HepG2 (cell line): Measurements from ENCODE around the gene BCDIN3D. TPM values are rescaled to one million over a fixed set of nuclear protein-coding genes. Genes with fewer than 3 reads are reported as not detected.

ENCODE experiments used
- CEBPG ChIP-seq: IDR thresholded peaks from 2 replicates; pipeline ENCODE4 v1.6.1; 2016
- E2F5 ChIP-seq: sonication (generic); formaldehyde crosslinking; conservative IDR thresholded peaks from 2 replicates; pipeline ENCODE4 v1.4.0; 2020; ENCODE audit warnings: missing genetic modification reagents
- NR3C1 ChIP-seq: sonication (generic); formaldehyde crosslinking; IDR thresholded peaks from 2 replicates; pipeline ENCODE4 v1.4.0; 2020; ENCODE audit warnings: missing genetic modification reagents
- PREB ChIP-seq: sonication (generic); formaldehyde crosslinking; IDR thresholded peaks from 2 replicates; pipeline ENCODE4 v1.4.0; 2020; ENCODE audit warnings: missing genetic modification reagents
- SIX1 ChIP-seq: sonication (generic); formaldehyde crosslinking; IDR thresholded peaks from 2 replicates; pipeline ENCODE4 v1.4.0; 2020; ENCODE audit warnings: missing genetic modification reagents, borderline replicate concordance
- TGIF2 ChIP-seq: IDR thresholded peaks from 2 replicates; pipeline ENCODE4 v1.6.1; 2016; ENCODE audit warnings: control low read depth, missing compliant biosample characterization
- ZBTB33 ChIP-seq: sonication (generic); formaldehyde crosslinking; IDR thresholded peaks from 2 replicates; pipeline ENCODE4 v1.4.0; 2020; ENCODE audit warnings: missing genetic modification reagents
- ZNF143 ChIP-seq: sonication (generic); formaldehyde crosslinking; IDR thresholded peaks from 2 replicates; pipeline ENCODE4 v1.4.0; 2020; ENCODE audit warnings: missing genetic modification reagents
- ZNF781 ChIP-seq: sonication (generic); formaldehyde crosslinking; IDR thresholded peaks from 2 replicates; pipeline ENCODE4 v1.5.1; 2020; ENCODE audit warnings: borderline replicate concordance, mild to moderate bottlenecking, missing genetic modification reagents; ENCODE audit errors: not compliant biosample characterization
- polyA plus RNA-seq, 8 experiments: library from polyadenylated mRNA; depleted of rRNA in 3 of 8; stranded (reverse) in 7 of 8; unstranded in 1 of 8; fragments of >200 nt; fragmentation: Illumina TruSeq in 4 of 8; extraction: Trizol in 4 of 8; gene quantifications; 2 replicates each; pipeline versions ENCODE4 v1.2.1 to v1.2.3, GENCODE V29; 2011 to 2016; ENCODE audit warnings: low read depth in 4 of 8, missing spikeins in 1 of 8, mixed read lengths in 1 of 8; ENCODE audit not compliant: insufficient read depth in 1 of 8
- total RNA-seq, 5 experiments: library from RNA; depleted of rRNA; stranded (reverse); fragments of >200 nt; fragmentation: Illumina TruSeq; extraction: Trizol; gene quantifications; 2 replicates each; pipeline ENCODE4 v1.2.3, GENCODE V29; 2016; ENCODE audit warnings: low read depth in 1 of 5
- TF ChIP-seq, protein P1 (sequence below): sonication (generic); formaldehyde crosslinking; IDR thresholded peaks from 2 replicates; pipeline ENCODE4 v1.4.0; 2020; ENCODE audit warnings: missing genetic modification reagents, borderline replicate concordance

BCDIN3D gene
- total and polyA plus RNA-seq, 2 of the 13 experiments (the other 11 are each of a cell fraction or from before 2014, with no cell fraction given): 2.2 to 2.5 TPM

- TF ChIP-seq ZBTB33 (CRISPR knock-in tag): no peak
- no peak for TF ChIP-seq SIX1 (CRISPR knock-in tag)
- no peak for TF ChIP-seq ZNF781 (CRISPR knock-in tag)
- TF ChIP-seq, protein P1, sequence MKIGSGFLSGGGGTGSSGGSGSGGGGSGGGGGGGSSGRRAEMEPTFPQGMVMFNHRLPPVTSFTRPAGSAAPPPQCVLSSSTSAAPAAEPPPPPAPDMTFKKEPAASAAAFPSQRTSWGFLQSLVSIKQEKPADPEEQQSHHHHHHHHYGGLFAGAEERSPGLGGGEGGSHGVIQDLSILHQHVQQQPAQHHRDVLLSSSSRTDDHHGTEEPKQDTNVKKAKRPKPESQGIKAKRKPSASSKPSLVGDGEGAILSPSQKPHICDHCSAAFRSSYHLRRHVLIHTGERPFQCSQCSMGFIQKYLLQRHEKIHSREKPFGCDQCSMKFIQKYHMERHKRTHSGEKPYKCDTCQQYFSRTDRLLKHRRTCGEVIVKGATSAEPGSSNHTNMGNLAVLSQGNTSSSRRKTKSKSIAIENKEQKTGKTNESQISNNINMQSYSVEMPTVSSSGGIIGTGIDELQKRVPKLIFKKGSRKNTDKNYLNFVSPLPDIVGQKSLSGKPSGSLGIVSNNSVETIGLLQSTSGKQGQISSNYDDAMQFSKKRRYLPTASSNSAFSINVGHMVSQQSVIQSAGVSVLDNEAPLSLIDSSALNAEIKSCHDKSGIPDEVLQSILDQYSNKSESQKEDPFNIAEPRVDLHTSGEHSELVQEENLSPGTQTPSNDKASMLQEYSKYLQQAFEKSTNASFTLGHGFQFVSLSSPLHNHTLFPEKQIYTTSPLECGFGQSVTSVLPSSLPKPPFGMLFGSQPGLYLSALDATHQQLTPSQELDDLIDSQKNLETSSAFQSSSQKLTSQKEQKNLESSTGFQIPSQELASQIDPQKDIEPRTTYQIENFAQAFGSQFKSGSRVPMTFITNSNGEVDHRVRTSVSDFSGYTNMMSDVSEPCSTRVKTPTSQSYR: no peak
- no peak for TF ChIP-seq ZNF143 (CRISPR knock-in tag)
- TF ChIP-seq PREB (CRISPR knock-in tag): no peak
- TF ChIP-seq E2F5 (CRISPR knock-in tag): no peak
- TF ChIP-seq NR3C1 (CRISPR knock-in tag): no peak
- TF ChIP-seq TGIF2: no peak
- TF ChIP-seq CEBPG (CRISPR knock-in tag): no peak
Measured at GRCh38 chr12:49881415-49882247, 38.7 kb upstream of the BCDIN3D start (continued).
